HCT116 (cell line): ENCODE measurements around the gene MRPS5. TPM values are rescaled to one million over a fixed set of nuclear protein-coding genes. Genes with fewer than 3 reads are reported as not detected.

Experiments
- ATAC-seq: fragments of 200-7000 bp; cut with Tn5 transposase; 2 replicates; pipeline ENCODE4 v1.9.1; 2020; ENCODE audit warnings: mild to moderate bottlenecking, moderate library complexity
- BruUV-seq: library from RNA; stranded (reverse); fragments of 400-500 nt; replicated peaks from 2 replicates; lab custom pipeline; 2021; lab: Mats Ljungman, UMichigan
- CTCF ChIA-PET: fragments of 300-600 bp; sonication (Branson Sonifier 250); formaldehyde crosslinking; loops from one replicate; lab custom pipeline; 2021; ENCODE audit warnings: antibody characterized with exemption; lab: Charles Lee
- POLR2A ChIA-PET: fragments of 300-600, 350-600 bp; sonication (Branson Sonifier 250); formaldehyde crosslinking; loops from one replicate; lab custom pipeline; 2021; ENCODE audit warnings: antibody characterized with exemption; lab: Charles Lee
- RAD21 ChIA-PET, 2 experiments: fragments of 300-600 bp; sonication (Branson Sonifier 250); formaldehyde crosslinking; loops; one replicate each; lab custom pipeline; 2023; ENCODE audit warnings: low total read pairs in 2 of 2; ENCODE audit not compliant: uncharacterized antibody in 2 of 2, unreplicated experiment in 2 of 2, low non-redundant PET in 1 of 2; lab: Charles Lee
- DNase-seq: peaks from one replicate; pipeline ENCODE4 v3.0.0-alpha.2; 2010; ENCODE audit warnings: low read depth, low spot score
- H2AFZ ChIP-seq: fragments of 200-600 bp; shearing (Covaris generic), sonication (generic); 2 replicates; pipeline ENCODE4 v1.6.1; 2017; ENCODE audit warnings: low read depth, mixed run types, mixed read lengths, antibody characterized with exemption, low read length; ENCODE audit not compliant: poor library complexity, severe bottlenecking
- H3K27ac ChIP-seq: 2 replicates; pipeline ENCODE4 v1.5.1; 2012; ENCODE audit warnings: low read depth, low read length
- H3K27me3 ChIP-seq: fragments of 200-600 bp; sonication (generic); 2 replicates; pipeline ENCODE4 v1.6.1; 2016; ENCODE audit warnings: mixed run types, low read length, mixed read lengths; ENCODE audit not compliant: insufficient read depth
- H3K36me3 ChIP-seq, 2 experiments: fragments of 200-500 bp in 1 of 2; fragments of 200-600 bp in 1 of 2; sonication (Bioruptor generic) in 1 of 2; sonication (generic) in 1 of 2; 2 replicates each; pipeline versions ENCODE4 v1.5.1 to v1.6.1; 2014 to 2016; ENCODE audit warnings: low read length in 2 of 2, inconsistent platforms in 1 of 2, mixed read lengths in 1 of 2, mixed run types in 1 of 2; ENCODE audit not compliant: insufficient read depth in 2 of 2, control insufficient read depth in 1 of 2
- H3K4me1 ChIP-seq, 2 experiments: fragments of 200-600 bp in 1 of 2; sonication (generic) in 1 of 2; 2 replicates each; pipeline versions ENCODE4 v1.5.1 to v1.6.1; 2012 to 2017; ENCODE audit warnings: low read length in 2 of 2, inconsistent platforms in 1 of 2, mild to moderate bottlenecking in 1 of 2, mixed read lengths in 1 of 2, mixed run types in 1 of 2, moderate library complexity in 1 of 2; ENCODE audit not compliant: insufficient read depth in 2 of 2, control insufficient read depth in 1 of 2
- H3K4me2 ChIP-seq: fragments of 200-600 bp; sonication (generic); 2 replicates; pipeline ENCODE4 v1.6.1; 2017; ENCODE audit warnings: mixed run types, low read length, mixed read lengths
- H3K4me3 ChIP-seq, 2 experiments: fragments of 200-600 bp in 1 of 2; sonication (generic) in 1 of 2; replicated peaks in 1 of 2; 2 replicates each; pipeline ENCODE4 v1.5.1; 2011 to 2016; ENCODE audit warnings: low read length in 2 of 2, control low read depth in 1 of 2, low read depth in 1 of 2, mild to moderate bottlenecking in 1 of 2, mixed read lengths in 1 of 2, mixed run types in 1 of 2
- H3K79me2 ChIP-seq: fragments of 200-600 bp; sonication (generic); 2 replicates; pipeline ENCODE4 v1.6.1; 2017; ENCODE audit warnings: mild to moderate bottlenecking, mixed run types, low read length, moderate library complexity, mixed read lengths; ENCODE audit not compliant: insufficient read depth
- H3K9ac ChIP-seq: fragments of 200-600 bp; sonication (generic); 2 replicates; pipeline ENCODE4 v1.6.1; 2016; ENCODE audit warnings: low read length, mixed read lengths
- H3K9me2 ChIP-seq: fragments of 200-600 bp; sonication (generic), shearing (Covaris generic); 2 replicates; pipeline ENCODE4 v1.6.1; 2017; ENCODE audit warnings: mixed run types, mild to moderate bottlenecking, moderate library complexity; ENCODE audit not compliant: insufficient read depth
- H3K9me3 ChIP-seq, 2 experiments: fragments of 200-500 bp in 1 of 2; fragments of 200-600 bp in 1 of 2; sonication (Bioruptor generic) in 1 of 2; sonication (generic) in 1 of 2; 2 replicates each; pipeline ENCODE4 v1.6.1; 2014 to 2017; ENCODE audit warnings: low read length in 2 of 2, mixed read lengths in 2 of 2, inconsistent platforms in 1 of 2, low read depth in 1 of 2, mild to moderate bottlenecking in 1 of 2, mixed run types in 1 of 2, moderate library complexity in 1 of 2; ENCODE audit not compliant: control insufficient read depth in 1 of 2, insufficient read depth in 1 of 2
- H4K20me1 ChIP-seq: fragments of 200-600 bp; sonication (generic), shearing (Covaris generic); 2 replicates; pipeline ENCODE4 v1.6.1; 2017; ENCODE audit warnings: mixed run types, mild to moderate bottlenecking, moderate library complexity; ENCODE audit not compliant: insufficient read depth
- EGR1 ChIP-seq: IDR thresholded peaks from 2 replicates; pipeline ENCODE4 v1.6.1; 2012; ENCODE audit warnings: low read depth
- ELF1 ChIP-seq: IDR thresholded peaks from 2 replicates; pipeline ENCODE4 v1.6.1; 2012; ENCODE audit warnings: low read depth, borderline replicate concordance
- EZH2 ChIP-seq: fragments of 200-600 bp; sonication (generic); IDR thresholded peaks from 2 replicates; pipeline ENCODE4 v1.6.1; 2017; ENCODE audit warnings: antibody characterized with exemption, mixed run types
- FOSL1 ChIP-seq: IDR thresholded peaks from 2 replicates; pipeline ENCODE4 v1.6.1; 2012; ENCODE audit warnings: low read depth
- JUND ChIP-seq: IDR thresholded peaks from 2 replicates; pipeline ENCODE4 v1.6.1; 2012
- POLR2A ChIP-seq: IDR thresholded peaks from 2 replicates; pipeline ENCODE4 v1.7.0; 2011; ENCODE audit warnings: borderline replicate concordance; ENCODE audit not compliant: insufficient read depth, insufficient read length; ENCODE audit errors: extremely low read depth
- POLR2AphosphoS5 ChIP-seq: IDR thresholded peaks from 2 replicates; pipeline ENCODE4 v1.6.1; 2011; ENCODE audit warnings: mild to moderate bottlenecking, low read depth, low read length, moderate library complexity
- RAD21 ChIP-seq: IDR thresholded peaks from 2 replicates; pipeline ENCODE4 v1.6.1; 2012; ENCODE audit warnings: low read depth, mild to moderate bottlenecking
- SP1 ChIP-seq: IDR thresholded peaks from 2 replicates; pipeline ENCODE4 v1.6.1; 2012; ENCODE audit warnings: low read depth
- SRF ChIP-seq: IDR thresholded peaks from 2 replicates; pipeline ENCODE4 v1.6.1; 2012; ENCODE audit warnings: low read depth
- ZFX ChIP-seq: fragments of 450-650 bp; IDR thresholded peaks from 2 replicates; pipeline ENCODE4 v1.6.1; 2017
- intact Hi-C: fragments of 100-400 bp; cut with micrococcal nuclease; formaldehyde crosslinking; loops from 2 replicates; pipeline ENCODE4 v1.10.0; 2022
- total RNA-seq: library from RNA; stranded (reverse); gene quantifications from one replicate; pipeline ENCODE4 v1.2.1, GENCODE V29; 2021; ENCODE audit not compliant: unreplicated experiment
- TF ChIP-seq, protein P1 (sequence below): IDR thresholded peaks from 2 replicates; pipeline ENCODE4 v1.6.1; 2012
- TF ChIP-seq, protein P2 (sequence below): IDR thresholded peaks from 2 replicates; pipeline ENCODE4 v1.6.1; 2012
- TF ChIP-seq, protein P3 (sequence below): IDR thresholded peaks from 2 replicates; pipeline ENCODE4 v1.6.1; 2012; ENCODE audit warnings: low read depth

MRPS5 gene
- total RNA-seq, 1 experiment from 2014 or later = 70.6 TPM

DNA sequence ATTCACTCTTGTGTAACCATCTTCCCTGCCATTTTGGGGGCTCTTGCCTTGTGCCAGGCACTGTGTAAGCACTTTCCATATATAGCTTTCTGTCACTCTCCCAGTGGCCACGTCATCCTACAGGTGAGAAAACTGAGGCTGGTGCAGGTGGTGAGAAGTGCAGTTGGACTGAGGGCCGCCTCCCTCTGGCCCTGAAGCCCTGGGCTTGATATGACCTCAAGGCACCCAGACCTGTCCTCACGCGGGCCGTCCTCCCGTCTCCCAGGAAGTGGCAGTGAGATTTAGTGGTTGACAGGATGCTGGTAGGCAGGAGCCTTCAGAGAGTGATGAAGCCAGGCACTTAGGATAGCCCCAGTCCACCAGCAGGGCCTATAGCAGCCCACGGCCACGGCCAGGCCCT lies 65.6 kb downstream of the MRPS5 start:
- Histone ChIP-seq H3K79me2 (no peaks in the 10 kb centered on the region), H3K4me2 (no peak overlapping the region), H3K9ac (no peak overlapping the region), H3K27me3 (peaks cover 12% of the 10 kb centered on the region; the same call in 1 of the 2 replicates), H3K4me1 (peaks cover 0 to 3% of the 10 kb centered on the region in 2 experiments; a peak in 1 of 4 replicates), H3K36me3 (no peaks in the 10 kb centered on the region), H3K27ac (no peak overlapping the region), H3K4me3 (no peak overlapping the region), H4K20me1 (no peaks in the 10 kb centered on the region), H3K9me3 (no peaks in the 10 kb centered on the region), H2AFZ (no peak overlapping the region), H3K9me2 (no peaks in the 10 kb centered on the region)
- intact Hi-C loops = no loop called here
- DNase-seq (no peak), ATAC-seq (no peak)
- TF ChIP-seq ELF1 = no peak
- no peak for TF ChIP-seq FOSL1
- TF ChIP-seq EZH2 = no peak
- TF ChIP-seq, protein P1, sequence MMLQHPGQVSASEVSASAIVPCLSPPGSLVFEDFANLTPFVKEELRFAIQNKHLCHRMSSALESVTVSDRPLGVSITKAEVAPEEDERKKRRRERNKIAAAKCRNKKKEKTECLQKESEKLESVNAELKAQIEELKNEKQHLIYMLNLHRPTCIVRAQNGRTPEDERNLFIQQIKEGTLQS = no peak
- TF ChIP-seq JUND = no peak
- no peak for TF ChIP-seq POLR2A
- no peak for TF ChIP-seq RAD21
- TF ChIP-seq SP1 = no peak
- TF ChIP-seq, protein P2, sequence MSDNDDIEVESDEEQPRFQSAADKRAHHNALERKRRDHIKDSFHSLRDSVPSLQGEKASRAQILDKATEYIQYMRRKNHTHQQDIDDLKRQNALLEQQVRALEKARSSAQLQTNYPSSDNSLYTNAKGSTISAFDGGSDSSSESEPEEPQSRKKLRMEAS = no peak
- no peak for TF ChIP-seq SRF
- CTCF ChIA-PET = no interaction called here
- BruUV-seq = no TSS peak
- RAD21 ChIA-PET = no interaction called here
- POLR2A ChIA-PET = no interaction called here

DNA sequence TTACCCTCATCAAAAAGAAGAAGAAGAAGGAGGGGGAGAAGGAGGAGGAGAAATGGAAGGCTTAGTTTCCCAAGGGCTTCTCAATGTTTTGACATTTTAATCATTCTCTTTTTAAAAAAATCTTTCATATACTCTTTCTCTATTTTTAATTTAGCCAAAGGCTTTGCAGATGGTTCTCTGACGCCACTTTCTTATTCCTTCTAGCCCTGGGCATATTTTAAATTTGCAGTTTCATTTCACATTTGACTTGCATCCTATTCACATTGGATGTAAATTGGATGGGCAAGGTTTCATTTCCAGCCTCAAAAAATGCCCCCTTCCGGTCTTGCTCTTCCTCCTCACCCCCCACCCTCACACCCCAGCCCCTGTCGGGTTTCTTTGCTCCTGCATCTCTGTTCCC lies 66.3 kb downstream of the MRPS5 start:
- no peak overlapping the region for H2AFZ ChIP-seq
- H4K20me1 ChIP-seq = no peaks in the 10 kb centered on the region
- peaks cover 0 to 3% of the 10 kb centered on the region in 2 experiments; a peak in 1 of 4 replicates for H3K4me1 ChIP-seq
- TF ChIP-seq RAD21 (no peak), FOSL1 (no peak), JUND (no peak), SRF (no peak), EGR1 (no peak), POLR2AphosphoS5 (no peak), ZFX (no peak), SP1 (no peak)
- TF ChIP-seq, protein P2 = no peak
- TF ChIP-seq, protein P3, sequence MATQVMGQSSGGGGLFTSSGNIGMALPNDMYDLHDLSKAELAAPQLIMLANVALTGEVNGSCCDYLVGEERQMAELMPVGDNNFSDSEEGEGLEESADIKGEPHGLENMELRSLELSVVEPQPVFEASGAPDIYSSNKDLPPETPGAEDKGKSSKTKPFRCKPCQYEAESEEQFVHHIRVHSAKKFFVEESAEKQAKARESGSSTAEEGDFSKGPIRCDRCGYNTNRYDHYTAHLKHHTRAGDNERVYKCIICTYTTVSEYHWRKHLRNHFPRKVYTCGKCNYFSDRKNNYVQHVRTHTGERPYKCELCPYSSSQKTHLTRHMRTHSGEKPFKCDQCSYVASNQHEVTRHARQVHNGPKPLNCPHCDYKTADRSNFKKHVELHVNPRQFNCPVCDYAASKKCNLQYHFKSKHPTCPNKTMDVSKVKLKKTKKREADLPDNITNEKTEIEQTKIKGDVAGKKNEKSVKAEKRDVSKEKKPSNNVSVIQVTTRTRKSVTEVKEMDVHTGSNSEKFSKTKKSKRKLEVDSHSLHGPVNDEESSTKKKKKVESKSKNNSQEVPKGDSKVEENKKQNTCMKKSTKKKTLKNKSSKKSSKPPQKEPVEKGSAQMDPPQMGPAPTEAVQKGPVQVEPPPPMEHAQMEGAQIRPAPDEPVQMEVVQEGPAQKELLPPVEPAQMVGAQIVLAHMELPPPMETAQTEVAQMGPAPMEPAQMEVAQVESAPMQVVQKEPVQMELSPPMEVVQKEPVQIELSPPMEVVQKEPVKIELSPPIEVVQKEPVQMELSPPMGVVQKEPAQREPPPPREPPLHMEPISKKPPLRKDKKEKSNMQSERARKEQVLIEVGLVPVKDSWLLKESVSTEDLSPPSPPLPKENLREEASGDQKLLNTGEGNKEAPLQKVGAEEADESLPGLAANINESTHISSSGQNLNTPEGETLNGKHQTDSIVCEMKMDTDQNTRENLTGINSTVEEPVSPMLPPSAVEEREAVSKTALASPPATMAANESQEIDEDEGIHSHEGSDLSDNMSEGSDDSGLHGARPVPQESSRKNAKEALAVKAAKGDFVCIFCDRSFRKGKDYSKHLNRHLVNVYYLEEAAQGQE = no peak
- TF ChIP-seq, protein P1 = no peak
- TF ChIP-seq, all 23 proteins: peak for 0
- H3K9ac ChIP-seq = no peak overlapping the region
- ChIA-PET POLR2A (no interaction called here), CTCF (interaction anchor here (3.1 kb wide), 1 partner anchor 32 kb away, joined by 30 read pairs; no protein-coding TSS in a partner anchor), RAD21 (no interaction called here)
- H3K4me2 ChIP-seq = no peak overlapping the region
- ATAC-seq = no peak
- H3K4me3 ChIP-seq = no peak overlapping the region
- intact Hi-C loops = no loop called here
- peaks cover 12% of the 10 kb centered on the region; the same call in 1 of the 2 replicates for H3K27me3 ChIP-seq
- H3K27ac ChIP-seq = no peak overlapping the region
- no peak for DNase-seq
- no peaks in the 10 kb centered on the region for H3K36me3 ChIP-seq
- H3K79me2 ChIP-seq = no peaks in the 10 kb centered on the region
- H3K9me3 ChIP-seq = no peaks in the 10 kb centered on the region
- no peaks in the 10 kb centered on the region for H3K9me2 ChIP-seq
- BruUV-seq = no TSS peak
